ENCODE measurements around the gene SGIP1.

Gene SGIP1

DNA sequence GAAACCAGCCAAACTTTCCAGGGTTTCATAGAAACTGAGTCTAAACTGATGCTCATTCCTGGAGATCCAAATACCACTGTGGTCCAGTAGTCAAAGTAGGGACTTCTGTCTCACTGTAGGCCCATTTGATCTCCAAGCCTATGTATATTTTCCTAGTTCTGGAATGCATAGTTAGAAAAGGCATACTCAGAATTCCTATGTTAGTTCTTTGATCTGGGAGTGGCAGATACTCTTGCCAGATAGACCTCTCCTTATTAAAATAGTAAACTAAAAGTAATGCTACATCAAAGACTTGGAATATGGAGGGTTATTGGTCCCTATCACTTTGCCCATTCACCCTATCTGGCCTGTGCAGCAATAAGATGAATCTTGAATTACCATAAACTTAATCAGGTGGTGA lies 10.4 kb upstream of the SGIP1 start:
- no peak for DNase-seq (ENCODE audit: low spot score)

DNA sequence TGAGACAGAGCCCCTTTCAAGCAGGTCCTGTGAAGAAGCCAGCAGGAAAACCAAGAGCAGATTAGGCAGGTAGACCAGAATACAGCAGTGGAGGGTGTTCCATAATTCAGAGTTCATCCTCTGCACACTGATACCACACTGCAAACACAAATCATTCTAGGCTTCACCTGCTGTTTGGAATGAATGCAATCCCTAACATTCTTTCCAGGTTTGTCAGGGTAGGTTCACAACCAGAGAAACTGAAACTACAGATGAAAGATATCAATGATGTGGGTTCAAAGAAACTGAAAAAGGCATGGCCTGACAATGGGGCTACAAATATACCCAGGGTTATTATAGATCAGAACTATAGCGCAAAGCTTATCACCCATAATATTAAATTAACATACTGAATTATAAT lies 8.9 kb upstream of the SGIP1 start:
- DNase-seq (ENCODE audit: low spot score): no peak

DNA sequence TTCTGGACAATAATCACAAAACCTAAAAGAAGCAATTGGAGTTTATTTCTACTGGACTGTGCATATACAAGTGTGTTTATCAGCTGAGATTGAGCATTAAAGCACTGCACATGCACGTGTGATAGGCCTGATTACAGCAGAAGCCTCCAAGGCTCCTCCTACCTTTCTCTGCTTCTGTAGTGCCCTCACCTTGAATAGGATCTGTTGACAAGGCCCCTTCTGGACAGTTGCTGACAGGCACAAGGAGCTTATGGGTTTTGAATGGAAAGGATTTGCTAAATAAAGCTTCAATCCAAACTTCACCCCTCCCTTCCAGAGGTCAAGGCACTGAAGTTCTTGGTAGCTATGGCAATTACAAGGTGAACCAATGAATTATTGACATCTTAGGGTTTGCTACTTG lies 7.9 kb upstream of the SGIP1 start:
- DNase-seq (ENCODE audit: low spot score): no peak

DNA sequence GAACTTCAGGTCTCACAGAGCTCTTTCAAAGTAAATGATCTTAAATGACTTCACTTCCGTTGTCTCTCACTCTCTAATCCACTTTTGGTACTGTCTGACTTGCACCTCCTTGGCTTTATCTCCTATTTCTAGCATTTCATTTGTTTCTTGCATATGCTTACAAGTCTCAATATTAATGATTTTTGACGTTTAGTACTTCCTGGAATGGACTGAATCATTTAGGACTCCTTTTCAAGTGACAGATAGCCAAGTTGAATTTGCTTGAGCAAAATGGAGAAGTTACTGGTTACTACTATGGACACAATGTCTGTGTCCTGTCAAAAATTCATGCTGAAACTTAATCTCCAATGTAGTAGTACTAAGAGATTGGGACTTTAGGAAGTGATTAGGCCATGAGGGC lies 7.0 kb upstream of the SGIP1 start:
- DNase-seq (ENCODE audit: low spot score): no peak

DNA sequence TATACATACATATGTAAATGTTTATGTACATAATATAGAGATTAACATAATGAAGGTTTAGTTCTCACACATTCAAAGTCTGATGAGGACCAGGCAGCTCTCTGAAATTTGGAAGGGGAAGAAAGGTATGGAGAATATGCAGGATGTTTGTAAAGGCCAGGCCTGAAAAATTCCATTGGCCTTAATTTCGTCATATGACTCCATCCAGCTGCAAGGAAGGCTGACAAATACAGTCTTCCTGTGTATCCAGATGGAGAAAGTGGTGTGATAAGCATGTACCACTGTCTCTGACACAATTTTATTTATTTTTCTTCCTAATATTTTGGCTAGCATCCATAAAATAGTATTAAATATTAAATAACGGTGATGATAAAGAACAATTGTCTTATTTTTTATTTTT lies 6.3 kb upstream of the SGIP1 start:
- no peak for DNase-seq (ENCODE audit: low spot score)

DNA sequence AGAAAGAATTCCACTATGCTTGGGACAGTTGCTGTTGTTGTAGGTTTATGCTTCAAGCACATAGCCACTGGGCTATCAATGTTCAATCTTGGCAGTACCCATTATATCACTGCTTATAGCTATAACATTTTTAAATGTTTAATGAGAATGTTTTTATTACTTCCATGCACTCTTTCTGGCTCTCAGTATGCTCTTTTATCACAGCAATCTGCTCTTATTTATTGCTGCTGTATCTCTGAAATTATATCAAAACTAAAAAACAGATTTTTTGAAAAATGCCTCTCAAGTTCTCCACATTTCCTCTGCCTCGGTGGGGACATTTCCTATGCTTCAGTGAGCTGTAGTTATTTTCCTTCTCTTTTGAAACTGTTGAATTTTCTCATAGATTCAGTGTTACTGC lies 5.4 kb upstream of the SGIP1 start:
- DNase-seq (ENCODE audit: low spot score): no peak

DNA sequence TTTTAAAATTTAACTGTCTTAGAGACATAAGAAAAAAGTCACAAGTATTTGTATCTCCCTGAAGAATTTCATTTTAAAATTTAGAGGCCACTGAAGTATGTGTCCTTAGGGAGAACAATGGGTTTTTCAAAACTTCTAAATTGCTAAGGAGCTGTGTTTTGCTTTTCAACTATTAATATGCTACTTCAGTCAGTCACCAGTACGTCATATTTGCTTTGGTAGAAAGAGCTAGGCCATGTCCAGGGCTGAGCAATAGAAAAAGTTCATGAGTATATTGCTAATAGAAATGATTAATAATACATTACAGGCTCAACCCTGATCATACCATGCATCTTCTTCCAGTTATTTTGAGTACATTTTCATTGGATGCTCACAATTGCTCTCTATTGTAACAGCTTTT lies 1.7 kb upstream of the SGIP1 start:
- no peak for DNase-seq (ENCODE audit: low spot score)

DNA sequence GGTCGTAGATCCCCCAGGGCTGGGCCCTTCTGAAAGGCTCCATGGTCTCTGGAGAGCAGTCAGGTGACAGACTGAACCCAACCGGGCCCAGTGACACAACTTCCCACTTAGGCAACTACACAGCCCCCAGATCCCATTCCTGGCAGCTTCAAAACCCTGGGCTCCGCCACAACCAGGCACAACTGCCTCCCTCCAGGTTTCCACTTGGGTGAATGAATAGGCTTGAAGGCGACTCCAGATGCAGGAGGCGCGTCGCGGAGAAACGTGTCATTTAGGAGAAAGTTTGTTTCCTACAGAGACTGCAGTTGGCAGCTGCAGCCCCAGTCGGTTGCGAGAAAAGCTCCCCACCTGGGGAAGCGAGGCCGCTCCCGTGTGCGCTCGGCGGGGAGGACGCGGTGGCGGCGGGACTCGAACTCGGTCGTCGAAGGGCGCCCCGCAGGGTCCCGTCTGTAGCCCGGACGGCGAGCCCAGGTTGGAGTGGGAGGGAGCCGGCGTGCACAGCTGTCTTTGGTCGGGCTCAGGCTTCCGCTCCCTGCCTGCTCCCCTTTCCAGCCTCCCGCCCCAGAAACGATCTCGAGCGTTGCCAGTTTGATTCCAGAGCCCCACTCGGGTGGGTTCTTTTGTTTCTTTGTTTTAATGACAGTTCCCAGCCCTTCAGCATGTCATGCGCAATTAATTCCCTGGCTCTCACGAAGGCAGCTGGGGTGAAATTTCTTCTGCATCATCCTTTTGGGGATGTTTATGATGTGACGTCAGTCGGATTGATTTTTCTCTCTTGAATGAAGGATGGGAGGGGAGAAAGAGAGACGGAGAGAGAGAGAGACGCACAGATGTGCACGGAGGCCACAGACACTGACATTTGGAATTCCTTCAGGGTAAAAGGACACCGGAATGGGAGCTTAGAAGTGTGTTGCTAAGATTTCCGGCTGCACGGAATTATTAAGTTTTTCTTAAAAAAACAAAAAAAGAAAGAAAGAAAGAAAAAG lies 862 bp upstream of the SGIP1 start:
- peak; percentile 28 for DNase-seq (ENCODE audit: low spot score)

DNA sequence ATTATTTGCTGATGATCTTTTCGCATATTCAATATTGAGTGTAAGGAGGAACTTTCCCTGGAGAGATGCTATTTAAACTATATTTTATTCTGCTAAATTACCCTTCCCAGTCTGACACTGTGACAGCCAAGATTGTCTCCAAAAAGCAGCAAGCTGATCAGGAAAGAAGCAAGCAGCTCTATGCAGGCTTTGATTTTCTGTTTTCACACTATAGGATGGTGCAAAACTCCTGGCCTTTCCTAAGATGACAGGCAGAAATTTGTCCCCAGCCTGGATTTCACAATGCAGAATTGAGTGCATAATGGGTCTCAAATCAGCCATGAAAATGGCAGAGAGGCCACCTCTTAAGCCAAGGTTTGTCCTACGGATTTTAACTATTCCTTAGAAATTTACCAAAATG lies 1.1 kb downstream of the SGIP1 start:
- no peak for DNase-seq (ENCODE audit: low spot score)

DNA sequence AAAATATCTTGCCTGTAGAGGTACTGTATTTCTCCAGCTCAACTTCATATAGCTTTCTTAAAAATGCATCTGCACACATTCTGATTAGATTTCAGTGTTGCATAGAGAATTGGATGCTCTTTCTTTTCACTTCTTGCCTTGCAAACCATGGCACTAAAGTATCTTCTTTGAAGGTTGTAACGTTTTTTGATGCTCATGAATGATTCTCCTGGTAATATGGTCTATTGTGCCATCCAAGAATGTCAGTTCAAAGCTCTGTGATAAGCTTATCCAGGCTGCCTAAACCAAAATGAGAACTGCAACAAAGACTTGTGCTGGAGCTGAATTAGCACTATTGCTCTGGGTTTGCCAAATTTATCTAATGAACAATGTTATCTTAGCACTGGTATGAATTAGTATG lies 1.9 kb downstream of the SGIP1 start:
- no peak for DNase-seq (ENCODE audit: low spot score)

DNA sequence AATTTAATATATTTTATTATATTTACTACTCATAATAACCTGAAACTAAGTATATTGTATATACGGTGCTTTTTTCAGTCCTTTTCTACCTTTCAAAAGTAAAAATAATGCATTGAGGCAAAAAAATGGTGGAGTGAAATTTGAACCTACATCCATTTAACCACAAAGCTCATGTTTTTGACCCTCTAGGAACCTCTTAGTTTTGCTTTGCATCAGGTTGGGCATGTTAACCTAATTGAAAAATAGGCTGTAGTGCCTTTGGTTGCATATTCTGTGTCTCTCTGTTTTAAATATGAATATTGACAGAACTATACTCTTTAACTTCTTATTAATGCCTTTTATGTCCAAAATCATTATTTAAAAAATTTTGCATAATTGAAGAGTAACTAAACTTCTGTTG lies 3.8 kb downstream of the SGIP1 start:
- no peak for DNase-seq (ENCODE audit: low spot score)

DNA sequence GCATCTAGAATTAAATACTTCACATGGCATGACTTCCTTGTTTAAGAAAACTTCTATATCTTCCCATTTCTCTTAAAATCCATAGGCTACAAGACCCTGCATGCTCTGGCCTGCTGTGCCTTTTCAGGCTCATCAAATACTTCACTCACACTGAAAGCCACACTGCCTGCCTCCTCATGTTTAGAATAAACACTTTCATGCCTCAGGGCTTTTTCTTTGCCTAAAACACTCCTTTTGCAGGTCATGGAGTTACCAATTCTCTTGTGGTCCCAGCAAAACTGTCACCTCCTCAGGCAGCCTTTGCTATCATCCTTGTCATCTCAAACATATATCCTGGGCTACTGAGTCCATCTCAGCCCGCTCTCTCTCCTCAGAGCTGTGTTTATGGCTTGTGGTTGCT lies 5.5 kb downstream of the SGIP1 start:
- no peak for DNase-seq (ENCODE audit: low spot score)

DNA sequence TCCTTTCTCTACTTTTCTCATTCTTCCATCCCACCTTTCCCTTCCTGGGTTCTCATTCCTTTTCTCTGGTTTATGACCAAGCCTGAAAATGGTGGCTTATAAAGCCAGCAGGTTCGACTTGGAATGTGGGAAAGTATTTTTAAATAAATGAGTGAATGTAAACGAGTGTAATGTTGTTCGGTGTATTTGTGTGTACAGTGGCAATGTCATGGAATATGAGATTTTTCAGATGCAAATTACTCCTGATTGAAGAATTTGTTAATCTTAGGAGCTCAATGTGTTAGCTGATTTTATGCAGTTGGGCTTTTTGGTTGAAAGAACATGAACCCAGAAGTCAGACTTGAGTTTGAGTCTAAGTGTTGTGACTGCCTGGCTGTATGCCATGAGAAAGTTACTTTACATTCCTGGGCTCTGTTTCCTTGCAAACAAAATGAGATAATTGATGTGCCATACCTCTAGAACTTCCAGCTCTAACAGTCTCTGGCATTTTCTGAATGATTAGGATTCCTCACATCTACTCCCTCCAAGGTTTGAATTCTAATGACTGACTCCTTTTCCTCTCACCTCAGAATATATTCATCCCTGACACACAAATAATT lies 6.6 kb downstream of the SGIP1 start:
- no peak for DNase-seq (ENCODE audit: low spot score)

DNA sequence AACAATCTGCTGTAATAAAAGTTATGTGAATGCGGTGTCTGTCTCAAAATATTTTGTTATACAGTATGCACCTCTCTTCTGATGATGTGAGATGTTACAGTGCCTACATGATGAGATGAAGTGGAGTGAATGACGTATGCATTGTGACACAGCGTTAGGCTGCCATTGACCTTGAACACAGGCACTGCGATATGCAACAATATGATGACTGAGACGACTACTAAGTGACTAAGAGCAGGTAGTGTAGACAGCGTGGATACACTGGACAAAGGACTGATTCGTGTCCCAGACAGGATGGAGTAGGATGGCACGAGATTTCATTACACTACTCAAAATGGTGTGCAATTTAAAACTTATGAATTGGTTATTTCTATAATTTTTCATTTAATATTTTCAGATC lies 8.4 kb downstream of the SGIP1 start:
- DNase-seq (ENCODE audit: low spot score): no peak

DNA sequence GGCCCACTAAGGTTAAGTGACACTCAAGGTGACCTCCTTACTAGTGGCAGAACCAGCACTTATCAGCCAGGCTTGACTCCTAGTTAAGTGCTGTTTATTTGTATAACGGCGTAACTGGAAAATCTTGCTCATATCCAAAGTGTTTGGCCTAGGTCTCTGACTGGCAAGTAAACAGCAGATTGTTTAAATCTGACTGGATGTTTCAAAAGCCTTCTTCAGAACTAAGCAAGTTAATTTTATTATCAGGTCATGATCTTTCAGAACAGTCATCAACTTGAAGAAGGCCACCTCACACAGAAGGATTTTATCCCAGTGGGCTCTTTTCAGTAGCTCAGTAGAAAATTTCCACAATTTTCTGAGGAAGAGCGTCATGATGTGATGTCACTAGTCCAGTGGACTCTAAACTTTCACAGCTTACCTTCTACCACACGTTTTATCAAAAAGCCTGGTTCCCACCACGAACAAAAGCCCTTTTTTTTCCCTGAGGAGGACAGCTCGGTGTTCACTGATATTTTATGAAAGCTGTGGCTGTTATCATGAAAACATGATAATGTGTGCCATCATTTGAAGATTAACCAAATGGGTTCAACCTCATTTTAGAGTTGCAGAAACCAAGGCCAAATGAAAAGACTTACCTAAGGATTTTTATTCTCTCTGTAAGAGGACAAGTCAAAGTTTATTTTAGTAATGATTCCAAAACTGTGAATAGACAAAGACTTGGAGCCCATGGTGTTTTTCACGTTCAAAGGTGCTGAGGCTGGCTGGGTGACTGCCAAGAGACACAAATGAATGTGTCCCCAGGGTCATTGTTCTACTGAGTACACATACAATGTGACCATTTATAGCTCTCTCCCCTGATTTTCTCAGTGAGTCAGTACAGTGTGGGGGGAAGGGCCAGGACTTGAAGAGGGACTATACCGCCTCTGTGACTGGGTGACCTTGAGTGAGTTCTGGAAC lies 9.1 kb downstream of the SGIP1 start:
- peak; percentile 83 for DNase-seq (ENCODE audit: low spot score)

DNA sequence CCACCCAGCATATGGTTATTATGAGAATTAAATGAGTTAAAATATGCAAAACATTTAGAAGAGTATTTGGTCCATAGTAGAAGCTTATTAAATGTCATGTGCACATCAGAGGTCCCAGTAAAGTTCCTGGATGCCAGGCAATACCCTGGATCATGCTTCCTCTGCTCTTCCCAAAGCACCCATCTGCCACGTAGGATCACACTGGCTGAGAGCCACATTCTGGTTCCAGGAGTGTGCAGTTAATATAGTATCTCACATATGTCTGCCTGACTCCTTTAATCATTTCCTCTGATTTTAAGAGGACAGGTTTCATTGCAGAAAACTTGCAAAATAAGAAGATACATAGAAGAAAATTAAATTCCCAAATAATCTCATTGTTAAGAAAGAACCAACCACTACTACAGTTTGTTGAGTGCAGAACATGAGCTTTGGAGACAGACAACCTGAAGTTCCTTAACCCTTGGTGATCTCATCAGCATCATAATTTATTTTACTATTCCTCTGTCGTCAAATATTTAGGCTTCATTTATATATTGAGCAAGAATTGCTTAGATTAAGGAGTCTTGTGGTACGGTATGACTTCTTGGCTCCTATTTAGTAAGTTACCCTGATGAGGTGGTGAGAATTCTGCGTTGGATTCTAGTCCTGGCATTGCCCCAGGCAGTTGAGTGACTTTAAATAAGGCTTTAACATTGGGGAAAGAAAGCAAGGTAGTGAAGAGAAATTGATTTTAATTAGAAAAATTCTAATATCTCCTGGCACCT lies 12.3 kb downstream of the SGIP1 start:
- no peak for DNase-seq (ENCODE audit: low spot score)

DNA sequence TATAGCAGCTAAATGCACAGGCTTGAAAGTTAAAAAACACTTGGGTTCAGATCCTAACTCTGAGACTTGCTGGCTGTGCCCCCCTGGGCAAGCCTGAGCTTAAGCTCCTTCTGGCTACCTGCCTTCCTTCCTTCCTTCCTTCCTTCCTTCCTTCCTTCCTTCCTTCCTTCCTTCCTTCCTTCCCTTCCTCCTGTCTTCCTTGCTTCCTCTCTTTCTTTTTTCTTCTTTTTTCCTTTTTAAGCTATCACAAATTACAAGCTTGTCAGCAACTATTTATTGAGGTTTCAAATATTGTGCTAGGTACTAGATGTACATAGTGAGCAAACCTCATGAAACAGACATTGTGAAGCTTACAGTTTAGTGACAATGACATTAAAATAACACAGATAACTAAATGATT lies 15.1 kb downstream of the SGIP1 start:
- no peak for DNase-seq (ENCODE audit: low spot score)

DNA sequence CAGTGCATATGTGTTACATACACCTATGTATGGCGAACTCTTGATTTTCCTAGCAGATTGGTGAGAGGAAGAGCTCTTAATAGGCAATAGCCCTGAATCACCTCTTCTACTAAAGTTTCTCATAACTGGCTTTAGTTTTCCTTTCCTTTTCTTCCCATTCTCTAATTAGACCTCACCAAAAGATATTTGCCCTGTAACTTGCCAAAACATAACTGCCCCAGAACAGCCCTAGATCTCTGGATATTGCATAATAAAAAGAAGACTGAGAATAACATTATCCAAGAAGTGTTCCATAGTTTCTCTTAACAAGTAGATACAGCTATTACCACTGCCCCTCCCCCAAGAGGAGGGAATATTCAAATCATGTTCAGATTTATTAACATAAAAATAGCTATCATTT lies 16.3 kb downstream of the SGIP1 start:
- DNase-seq (ENCODE audit: low spot score): no peak

DNA sequence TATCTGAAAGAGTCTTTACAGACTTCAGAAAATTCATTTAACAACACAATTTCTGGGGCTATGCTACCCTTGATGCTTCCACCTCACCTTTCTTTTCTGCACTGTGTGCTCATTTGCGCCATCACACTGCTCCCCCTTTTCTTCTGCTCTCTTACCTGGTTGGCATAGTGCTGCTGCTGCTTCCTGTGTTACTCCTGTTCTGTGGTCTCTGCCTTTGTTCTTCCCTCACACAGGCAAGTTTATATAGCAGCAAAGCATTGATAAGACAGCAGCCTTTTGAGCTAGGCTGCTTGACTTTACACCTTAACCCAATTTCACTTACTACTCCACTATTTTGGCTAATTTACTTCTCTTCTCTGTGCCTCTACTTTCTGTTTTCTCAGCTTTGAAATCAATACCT lies 18.3 kb downstream of the SGIP1 start:
- DNase-seq (ENCODE audit: low spot score): no peak

DNA sequence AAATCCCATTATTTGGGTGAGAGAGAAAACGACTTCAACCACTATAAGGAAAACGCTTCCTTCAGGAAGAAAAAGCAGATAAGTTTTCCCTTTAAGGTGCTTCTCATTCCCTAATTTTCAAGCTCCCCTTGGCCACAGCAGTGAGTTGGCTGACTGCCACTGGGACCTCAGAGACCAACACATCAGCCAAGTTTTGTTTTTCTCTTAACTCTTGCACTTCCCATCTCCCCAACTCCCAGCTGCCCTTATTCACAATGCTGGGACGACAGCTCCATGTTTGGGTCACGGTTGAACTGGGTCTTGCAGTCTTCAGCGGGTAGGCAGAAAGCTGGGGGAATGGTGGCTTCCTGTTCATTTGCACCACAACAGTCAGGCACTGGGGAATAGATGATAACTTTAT lies 18.9 kb downstream of the SGIP1 start:
- no peak for DNase-seq (ENCODE audit: low spot score)

DNA sequence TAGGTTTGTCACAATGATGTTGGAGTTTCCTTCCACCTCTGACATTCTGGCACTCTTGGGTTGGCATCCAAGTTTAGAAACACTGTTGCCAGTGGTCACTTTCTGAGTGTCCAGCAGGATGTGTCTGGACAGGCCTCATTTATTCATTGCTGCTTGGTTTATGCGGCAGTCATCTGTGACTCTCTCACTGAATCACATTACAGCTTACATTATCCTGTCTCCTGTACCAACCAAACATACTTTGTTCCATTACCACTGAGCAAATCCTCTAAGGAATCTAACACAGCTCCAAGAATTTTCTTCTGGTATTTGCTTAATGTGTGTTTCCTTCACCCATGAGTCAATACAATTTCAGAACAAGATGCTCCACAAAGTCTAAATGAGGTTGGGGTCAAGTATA lies 19.9 kb downstream of the SGIP1 start:
- no peak for DNase-seq (ENCODE audit: low spot score)

DNA sequence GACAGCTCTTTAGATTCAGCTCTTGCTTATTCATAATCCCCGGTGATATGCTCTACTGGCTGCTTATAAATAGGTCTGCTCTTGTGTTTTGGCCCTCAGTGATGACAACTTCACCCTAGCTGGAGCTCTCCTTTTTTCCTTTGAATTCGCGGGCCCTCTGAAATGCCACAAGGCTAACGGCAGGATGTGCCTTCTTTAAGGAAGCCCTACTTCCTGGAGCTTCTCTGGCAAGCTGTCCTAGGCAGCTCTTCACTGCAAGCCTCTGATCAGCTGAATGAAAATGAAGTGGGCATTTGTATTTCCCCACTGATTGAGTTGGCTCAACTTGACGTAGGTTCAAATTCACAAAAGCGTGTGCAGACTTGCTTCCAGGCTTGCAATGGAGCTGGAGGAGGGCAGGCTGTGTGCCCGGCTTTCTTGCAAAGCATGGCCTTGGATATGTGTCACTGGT lies 22.2 kb downstream of the SGIP1 start:
- DNase-seq (ENCODE audit: low spot score): peak; percentile 75

Measured in Ammon's horn (tissue), 1 donor.